Adrenal gland (tissue), 5 donors: ENCODE measurements around the gene DEK.

Experiments
- POLR2A ChIP-seq, 2 donors: fragments of 450-650 bp; IDR thresholded peaks; one replicate each; pipeline ENCODE4 v1.6.1; 2017; ENCODE audit warnings: antibody characterized with exemption in 2 of 2, mild to moderate bottlenecking in 2 of 2, moderate library complexity in 1 of 2
- TF ChIP-seq, protein P1 (sequence below), 6 experiments: fragments of 450-650 bp in 4 of 6; fragments of 200-600 bp in 2 of 6; sonication (generic) in 1 of 6; IDR thresholded peaks; 1 replicate in 5 of 6; 2 replicates in 1 of 6; pipeline versions ENCODE4 v1.5.1 to v1.8.0; 2016 to 2021; ENCODE audit warnings: antibody characterized with exemption in 6 of 6, mild to moderate bottlenecking in 2 of 6, moderate library complexity in 1 of 6
- donor health status: DM: no; HTN: no; CAD: no.

DNA sequence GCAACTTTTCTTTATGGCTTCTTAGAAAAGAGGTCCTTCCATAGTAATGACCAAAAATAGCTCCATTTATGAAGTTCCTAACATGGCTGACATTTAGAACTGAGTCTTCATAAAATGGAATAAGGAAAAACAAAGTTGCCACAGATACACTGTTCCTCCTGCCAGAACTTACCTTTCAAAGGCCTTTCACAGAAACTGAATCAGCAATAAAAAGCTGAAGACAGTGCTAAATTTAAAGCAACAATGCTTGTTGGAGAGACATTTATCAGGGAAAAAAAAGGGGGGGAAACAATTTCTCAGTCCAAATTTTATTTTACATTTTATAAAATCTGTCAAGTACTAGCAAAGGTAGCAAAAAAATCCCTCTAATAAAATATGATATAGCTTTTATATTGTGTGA lies 17.3 kb downstream of the DEK start:
- TF ChIP-seq POLR2A (IDR thresholded peaks at IDR 0.05), result no peak
- TF ChIP-seq, protein P1, sequence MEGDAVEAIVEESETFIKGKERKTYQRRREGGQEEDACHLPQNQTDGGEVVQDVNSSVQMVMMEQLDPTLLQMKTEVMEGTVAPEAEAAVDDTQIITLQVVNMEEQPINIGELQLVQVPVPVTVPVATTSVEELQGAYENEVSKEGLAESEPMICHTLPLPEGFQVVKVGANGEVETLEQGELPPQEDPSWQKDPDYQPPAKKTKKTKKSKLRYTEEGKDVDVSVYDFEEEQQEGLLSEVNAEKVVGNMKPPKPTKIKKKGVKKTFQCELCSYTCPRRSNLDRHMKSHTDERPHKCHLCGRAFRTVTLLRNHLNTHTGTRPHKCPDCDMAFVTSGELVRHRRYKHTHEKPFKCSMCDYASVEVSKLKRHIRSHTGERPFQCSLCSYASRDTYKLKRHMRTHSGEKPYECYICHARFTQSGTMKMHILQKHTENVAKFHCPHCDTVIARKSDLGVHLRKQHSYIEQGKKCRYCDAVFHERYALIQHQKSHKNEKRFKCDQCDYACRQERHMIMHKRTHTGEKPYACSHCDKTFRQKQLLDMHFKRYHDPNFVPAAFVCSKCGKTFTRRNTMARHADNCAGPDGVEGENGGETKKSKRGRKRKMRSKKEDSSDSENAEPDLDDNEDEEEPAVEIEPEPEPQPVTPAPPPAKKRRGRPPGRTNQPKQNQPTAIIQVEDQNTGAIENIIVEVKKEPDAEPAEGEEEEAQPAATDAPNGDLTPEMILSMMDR (IDR thresholded peaks at IDR 0.05), result no peak
